Dedifferentiated amniotic fluid mesenchymal stem cell (primary cell): ENCODE measurements around the gene DOLPP1.

Source experiments
- DNase-seq: peaks from one replicate; pipeline ENCODE4 v3.0.0-alpha.2; 2016; ENCODE audit errors: extremely low spot score

The DOLPP1 gene

DNA sequence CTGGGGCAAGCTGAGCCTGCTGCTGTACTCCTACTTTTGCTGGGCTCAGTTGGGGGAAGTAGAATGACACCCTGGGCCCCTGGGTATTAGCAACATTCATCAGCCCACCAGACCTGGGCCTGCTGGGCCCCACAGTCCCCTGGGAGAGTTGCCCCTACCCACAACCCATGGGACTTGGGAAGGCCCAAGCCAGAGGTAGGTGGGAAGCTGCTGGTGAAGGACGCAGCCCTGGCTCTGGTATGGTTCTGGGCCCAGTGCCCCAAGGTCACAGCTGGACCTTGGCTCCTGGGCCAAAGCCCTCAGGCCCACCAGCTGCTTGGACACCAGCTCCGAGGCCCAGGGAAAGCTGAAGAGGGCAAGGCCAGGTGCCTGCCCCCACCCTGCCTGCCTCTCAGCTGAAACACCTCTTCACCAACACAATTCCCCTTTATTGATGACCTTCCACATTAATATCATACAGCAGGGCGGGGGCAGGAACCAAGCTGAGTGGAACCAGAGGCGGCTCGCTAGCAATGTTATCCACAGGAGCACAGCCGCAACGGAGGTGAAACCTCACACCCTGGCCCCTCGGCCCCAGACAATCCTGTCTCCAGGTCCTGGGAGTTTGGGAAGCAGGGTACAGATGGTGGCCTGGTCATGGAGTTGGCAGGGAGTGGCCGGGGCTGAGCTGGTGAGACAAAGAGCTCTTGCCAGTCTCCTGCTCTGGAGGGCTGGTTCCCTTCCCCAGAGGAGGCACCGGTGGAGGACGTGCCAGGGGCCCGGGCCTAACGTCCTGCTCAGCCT lies 13.7 kb downstream of the DOLPP1 start:
- DNase-seq: no peak

DNA sequence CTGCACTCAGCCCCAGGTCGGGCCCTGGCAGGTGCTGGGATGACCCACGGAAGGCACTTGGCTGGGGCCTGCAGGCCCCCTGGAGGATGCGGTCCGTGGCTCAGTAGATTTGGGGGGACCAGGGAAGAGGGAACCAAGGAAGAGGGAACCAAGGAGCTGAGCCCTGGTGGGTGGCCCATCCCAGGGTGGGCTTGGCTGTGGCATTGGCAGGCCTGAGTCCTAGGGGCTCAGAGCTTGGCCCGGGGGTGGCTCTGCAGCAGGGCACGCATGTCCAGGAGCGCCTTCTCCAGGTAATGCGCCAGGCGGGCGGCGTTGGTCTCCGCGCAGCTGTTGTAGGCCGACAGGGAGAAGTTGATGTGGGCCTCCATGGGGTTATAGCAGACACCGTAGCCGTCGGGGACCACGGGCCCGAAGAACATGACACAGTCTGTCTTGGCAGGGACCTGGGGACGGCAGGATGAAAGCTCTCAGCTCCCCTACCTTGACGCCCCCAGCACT lies 14.3 kb downstream of the DOLPP1 start:
- DNase-seq: no peak

DNA sequence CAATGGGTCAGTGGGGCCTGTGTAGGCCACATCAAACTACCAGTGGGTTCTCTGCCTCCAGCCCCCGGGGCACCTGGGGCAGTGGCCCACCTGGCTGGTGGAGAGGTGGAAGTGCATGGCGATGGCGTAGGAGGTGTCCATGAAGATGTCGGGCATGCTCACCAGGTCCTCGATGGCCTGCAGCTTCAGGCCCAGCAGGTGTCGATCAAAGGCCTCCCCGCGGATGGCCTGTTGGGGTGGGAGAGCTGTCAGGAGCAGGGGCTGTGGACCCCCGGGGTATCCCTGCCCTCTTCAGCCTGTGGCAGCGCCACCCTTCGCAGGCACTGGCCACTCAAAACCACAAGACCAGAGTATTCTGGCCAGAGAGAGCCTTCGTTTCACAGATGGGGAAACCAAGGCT lies 15.0 kb downstream of the DOLPP1 start:
- DNase-seq: no peak

DNA sequence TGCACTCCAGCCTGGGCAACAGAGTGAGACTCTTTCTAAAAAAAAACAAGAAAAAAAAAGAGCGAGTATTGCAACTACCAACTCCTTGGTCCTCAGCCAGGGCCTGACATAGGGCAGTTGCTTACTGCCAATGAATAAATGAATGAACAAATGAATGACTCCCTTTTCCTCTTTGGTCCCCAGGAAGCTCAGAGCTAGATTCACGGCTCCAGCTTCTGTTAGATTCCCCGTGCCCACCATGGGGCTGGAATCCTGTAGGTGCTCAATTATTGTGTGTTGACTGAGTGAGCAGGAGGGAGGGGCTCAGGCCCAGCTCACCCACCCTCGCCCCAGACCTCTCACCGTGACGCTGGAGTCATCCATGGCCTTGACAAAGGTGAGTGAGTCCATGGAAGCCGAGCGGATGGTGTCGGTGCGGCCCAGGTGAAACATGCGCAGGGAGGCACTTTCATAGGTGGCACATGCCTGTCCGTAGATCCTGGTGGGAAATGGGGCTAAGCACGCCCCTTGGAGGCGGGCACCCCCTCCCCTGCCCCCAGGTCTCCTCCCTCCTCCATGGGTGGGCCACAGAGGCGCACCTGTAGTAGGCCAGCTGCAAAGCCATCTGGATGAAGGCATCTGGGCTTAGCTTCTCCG lies 16.9 kb downstream of the DOLPP1 start:
- no peak for DNase-seq

DNA sequence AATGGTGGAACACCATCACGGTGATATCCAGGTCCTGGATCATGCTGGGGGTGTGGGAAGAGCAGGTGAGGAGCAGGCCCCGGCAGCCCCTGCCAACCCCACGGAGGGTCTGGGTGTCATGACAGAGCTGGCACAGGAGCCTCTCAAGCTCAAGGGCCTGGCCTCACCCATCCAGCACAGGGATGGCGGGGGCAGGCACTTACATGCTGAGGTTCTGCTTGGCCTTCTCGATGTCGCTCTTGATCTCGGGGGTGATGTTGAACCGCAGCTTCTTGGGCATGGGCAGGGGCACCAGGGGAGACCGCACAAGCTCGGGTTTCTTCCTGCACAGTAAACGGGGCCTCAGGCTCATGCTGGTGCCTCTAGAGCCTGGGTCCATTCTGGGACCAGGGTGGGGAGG lies 17.4 kb downstream of the DOLPP1 start:
- DNase-seq: no peak

- DNase-seq: no peak
Observed at GRCh38 chr9:129100383-129101169, 19.7 kb downstream of the DOLPP1 start.

GRCh38 chr9:129101279-129101678 lies 20.4 kb downstream of the DOLPP1 start:
- DNase-seq: no peak

DNA sequence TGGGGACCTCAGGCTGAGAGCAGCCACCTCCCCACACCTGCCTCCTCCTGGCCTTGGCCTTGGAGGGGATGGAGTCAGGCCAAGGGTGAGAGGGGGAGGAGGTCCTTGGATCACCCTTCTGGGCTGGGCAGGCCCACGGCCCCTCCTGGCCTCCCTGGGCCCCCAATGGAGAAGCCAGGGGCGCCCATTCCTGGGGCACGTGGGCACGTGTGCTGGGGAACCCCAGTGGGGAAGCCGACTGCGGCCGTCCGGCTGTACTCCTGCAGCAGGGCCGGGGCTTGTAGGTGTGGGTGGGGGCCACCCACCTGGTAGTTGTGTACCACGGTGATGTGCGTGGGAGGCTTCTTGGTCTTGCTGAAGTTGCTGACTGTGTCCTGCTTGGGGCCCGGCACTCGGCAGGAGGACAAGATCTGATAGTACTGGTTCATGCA lies 21.2 kb downstream of the DOLPP1 start:
- no peak for DNase-seq

DNA sequence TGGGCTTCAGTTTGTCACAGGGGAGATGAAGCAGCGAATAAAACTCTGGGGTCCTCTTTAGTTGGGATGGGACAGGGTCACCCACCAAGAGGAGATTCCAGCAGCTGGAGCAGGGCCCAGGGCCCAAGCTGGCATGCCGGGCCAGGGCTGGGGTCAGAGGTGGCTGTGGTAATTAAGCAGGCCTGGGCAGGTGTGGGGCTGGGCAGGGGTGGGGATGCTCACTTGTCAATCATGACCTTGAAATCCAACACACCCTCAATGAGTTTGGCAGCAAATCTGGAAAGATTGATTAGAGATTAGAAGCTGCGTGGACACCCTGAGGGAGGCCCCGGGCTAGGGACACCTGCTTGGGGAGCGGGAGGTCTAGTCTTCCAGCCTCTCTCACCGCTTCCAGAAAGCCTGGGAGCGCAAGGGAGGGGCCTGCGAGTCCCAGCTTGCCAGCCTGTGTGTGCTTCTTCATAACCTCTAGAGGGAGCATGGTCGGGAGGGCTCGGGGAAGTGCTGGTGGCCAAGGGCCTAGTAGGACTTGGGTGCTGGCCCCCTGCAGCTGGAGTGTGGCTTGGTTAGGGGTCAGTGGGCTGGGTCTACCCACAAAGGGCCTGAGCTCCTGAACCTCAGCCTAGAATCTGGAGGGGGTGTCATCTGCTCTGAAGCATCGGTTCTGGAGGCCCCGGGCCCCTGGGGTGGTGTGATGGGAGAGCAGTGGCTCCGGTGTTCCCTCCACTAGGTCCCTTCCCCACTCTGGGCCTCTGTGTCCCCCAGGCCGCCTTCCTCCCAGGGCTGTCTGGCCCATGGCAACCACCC lies 22.1 kb downstream of the DOLPP1 start:
- DNase-seq: no peak

DNA sequence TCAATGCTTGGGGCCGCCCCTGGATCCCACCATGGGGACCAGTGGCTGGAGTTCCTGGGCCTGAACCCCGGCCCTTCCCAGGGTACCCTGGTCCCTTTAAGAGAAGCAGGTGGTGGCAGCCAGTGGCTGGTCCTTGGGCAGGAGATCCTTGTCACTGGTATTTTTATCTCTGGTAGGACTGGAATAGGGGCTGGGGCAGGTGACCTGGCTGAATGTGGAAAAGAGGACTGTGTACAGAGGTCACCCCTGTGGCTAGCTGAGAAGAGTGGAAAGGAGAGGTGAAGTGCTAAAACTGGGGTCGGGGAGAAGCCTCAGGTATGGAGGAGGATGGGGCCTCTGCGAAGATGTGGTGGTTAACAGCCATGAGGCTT lies 22.7 kb downstream of the DOLPP1 start:
- DNase-seq: no peak

DNA sequence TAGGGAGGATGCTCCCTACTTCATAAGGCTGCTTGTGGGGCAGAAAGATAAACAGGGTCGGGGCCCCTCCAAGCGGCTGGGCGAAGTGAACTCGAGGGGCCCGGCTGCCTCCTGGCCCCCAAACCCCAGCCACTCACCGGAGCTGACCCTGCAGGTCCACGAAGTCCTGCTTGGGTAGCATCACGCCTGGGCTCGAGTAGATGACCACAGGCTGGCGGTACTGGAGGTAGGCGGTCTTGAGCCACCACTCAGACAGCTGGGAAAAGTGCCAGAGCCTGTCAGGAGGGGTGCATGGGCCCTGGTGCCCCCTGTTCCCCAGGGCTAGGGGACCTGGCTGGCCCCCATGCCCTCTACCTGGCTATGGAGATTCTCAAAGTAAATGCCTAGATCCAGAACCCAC lies 23.1 kb downstream of the DOLPP1 start:
- no peak for DNase-seq

GRCh38 chr9:129105857-129106694 lies 25.2 kb downstream of the DOLPP1 start:
- no peak for DNase-seq

DNA sequence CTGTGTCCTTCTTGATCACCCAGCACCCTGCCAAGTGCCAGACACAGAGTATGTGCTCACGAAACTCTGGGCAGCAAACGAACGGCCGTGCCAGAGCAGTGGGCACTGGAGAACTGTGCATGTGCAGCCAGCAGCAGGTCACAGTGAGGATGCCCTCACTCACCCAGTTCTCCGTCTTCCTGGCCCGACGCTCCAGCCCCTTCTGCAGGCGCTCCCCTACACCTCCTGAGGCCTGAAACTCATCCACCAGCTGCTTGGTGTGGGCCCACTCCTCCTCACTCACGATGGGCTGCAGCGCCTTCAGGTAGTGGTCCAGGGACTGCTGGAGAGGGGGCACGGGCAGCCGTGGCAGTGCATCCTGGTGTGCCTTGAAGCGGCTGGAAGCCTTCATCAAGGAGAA lies 26.7 kb downstream of the DOLPP1 start:
- DNase-seq: no peak

DNA sequence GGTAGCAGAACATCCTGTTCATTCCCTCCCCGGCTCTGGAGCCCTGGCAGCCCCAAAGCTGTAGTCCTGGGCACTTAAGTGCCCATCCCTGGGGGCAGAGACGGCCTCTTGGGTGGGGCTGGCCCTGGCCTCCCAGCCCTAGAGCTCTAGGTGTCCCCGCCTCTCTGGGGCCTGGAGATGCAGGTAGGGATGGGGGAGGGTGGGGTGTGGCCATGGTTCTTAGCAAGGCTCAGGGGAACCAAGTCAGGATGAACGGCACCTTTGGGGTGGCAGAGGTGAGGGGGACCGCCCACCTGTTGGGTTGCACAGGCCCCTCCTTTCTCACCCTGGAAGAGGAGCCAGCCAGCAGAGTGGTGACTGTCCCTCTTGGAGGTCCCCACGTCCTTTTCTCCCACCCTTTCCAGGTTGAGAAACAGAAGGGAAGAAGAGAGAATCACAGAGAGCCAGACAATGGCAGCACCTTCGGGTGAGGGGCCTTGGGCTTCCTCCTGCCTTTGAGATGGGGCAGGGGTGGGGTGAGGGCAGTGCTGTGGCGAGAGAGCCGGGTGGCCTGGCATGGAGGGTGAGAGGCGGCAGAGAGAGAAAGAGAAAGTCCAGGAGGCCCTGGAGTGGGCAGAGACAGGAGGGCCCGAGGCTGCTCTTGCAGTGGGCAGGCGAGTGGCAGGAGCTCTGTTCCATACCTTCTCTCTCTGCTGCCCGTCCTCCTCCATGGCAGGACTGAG lies 27.3 kb downstream of the DOLPP1 start:
- no peak for DNase-seq

- DNase-seq: no peak
Observed at GRCh38 chr9:129108805-129109536, 28.1 kb downstream of the DOLPP1 start.

DNA sequence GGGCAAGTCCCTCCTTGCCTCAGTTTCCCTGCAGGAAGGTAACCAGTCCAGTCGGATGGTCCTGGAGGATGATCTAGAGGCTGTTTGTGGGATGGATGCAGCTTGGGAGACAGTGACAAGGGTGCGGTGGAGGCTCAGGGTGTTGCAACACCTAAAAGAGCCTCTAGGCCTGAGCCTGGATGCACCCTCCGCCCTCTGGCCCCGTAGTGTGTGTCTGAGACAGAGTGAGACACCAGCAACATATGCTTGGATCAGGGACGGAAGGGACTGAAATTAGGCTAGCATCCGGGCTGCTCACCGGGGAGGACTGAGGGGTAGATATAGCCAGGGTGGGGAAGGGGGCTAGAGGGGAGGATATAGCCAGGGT lies 28.6 kb downstream of the DOLPP1 start:
- no peak for DNase-seq

GRCh38 chr9:129109952-129110739 lies 29.2 kb downstream of the DOLPP1 start:
- DNase-seq: peak; percentile 21

DNA sequence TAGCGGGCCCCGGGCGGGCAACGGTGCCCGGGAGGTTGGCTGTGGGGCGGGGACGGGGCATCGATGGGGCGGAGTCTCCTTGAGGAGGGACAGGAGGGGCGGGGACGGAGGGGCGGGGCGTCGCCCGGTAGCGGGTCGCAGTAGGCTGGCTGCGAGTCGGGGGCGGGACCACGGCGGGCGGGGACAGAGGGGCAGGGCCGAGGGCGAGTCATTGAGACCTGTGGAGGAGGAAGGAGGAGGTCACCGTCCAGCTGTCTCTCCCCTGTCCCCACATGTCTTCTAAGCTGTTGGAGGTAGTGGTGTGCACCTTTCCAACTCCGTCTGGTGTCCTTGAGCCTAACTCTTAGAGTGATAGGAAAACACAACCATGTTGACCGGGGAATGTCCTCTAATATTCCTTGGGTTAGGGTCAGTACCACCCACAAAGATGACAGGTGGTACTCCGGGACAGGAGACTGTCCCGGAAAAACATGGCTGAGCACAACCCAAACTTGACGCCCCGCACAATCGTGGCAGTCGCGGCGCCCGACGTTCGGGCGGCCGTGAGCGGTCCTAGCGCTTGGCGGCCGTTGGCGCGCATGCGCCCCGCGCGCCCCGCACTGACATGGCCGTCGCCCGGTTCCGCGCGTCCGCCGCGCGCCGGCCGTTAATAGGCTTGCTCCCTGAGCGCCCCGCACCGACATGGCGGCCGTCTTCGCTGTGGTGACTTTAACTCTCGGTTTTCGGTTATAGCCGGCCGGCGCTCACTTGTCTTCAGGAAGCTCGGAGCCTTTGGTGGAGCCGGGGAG lies 30.0 kb downstream of the DOLPP1 start, which contains the start of the genes CRAT and PTPA:
Gene CRAT, minus strand, starts transcription at position 54 of the 788 bp plus-strand sequence. CDS start 284 bp downstream, outside the sequence.
Gene PTPA, plus strand, starts transcription at position 676 of the 788 bp plus-strand sequence. CDS start 186 bp downstream, outside the sequence.
- DNase-seq: peak; percentile 85
